Cardiac muscle cell (in vitro differentiated cells and primary cell): ENCODE results near the gene MAP3K8. TPM values are rescaled to one million over a fixed set of nuclear protein-coding genes. Genes with fewer than 3 reads are reported as not detected.
"Not testable (repeated sequence)": the region's sequence is repeated elsewhere in the genome, so short reads cannot be mapped to it uniquely, and the experiment has no call there.

Source experiments
- DNase-seq, 2 donors: peaks; one replicate each; pipeline versions ENCODE4 v3.0.0 to v3.0.0-alpha.2; 2010 to 2017; ENCODE audit warnings: low read depth in 1 of 2, low spot score in 1 of 2
- H3K27ac ChIP-seq: fragments of 200-600 bp; sonication (generic); 2 replicates; pipeline ENCODE4 v1.5.1; 2016
- H3K27me3 ChIP-seq: fragments of 200-600 bp; sonication (generic); 2 replicates; pipeline ENCODE4 v1.6.0; 2016; ENCODE audit warnings: control low read depth
- H3K36me3 ChIP-seq: fragments of 200-600 bp; sonication (generic); 2 replicates; pipeline ENCODE4 v1.5.1; 2016; ENCODE audit warnings: control low read depth
- H3K4me1 ChIP-seq: fragments of 200-600 bp; sonication (generic); 2 replicates; pipeline ENCODE4 v1.8.1; 2017; ENCODE audit warnings: low read depth, mild to moderate bottlenecking, mixed run types
- H3K4me3 ChIP-seq: fragments of 200-600 bp; sonication (generic); 2 replicates; pipeline ENCODE4 v1.5.1; 2016; ENCODE audit warnings: mild to moderate bottlenecking
- H3K9me3 ChIP-seq: fragments of 200-600 bp; sonication (generic); 2 replicates; pipeline ENCODE4 v1.5.1; 2017; ENCODE audit warnings: low read depth, mild to moderate bottlenecking, control low read depth
- polyA plus RNA-seq: library from polyadenylated mRNA; unstranded; fragments of >200 nt; fragmentation: Nextera tagmentation; extraction: Ambion mirVana; gene quantifications from 2 replicates; pipeline ENCODE4 v1.2.1, GENCODE V29; 2016
- total RNA-seq: library from RNA; depleted of rRNA; stranded (reverse); fragments of >200 nt; gene quantifications from 2 replicates; pipeline ENCODE4 v1.2.3, GENCODE V29; 2016
- TF ChIP-seq, protein P1 (sequence below): IDR thresholded peaks from 2 replicates; pipeline ENCODE4 v1.5.1; 2012; ENCODE audit warnings: low read depth, mild to moderate bottlenecking, low read length

The MAP3K8 gene
- total and polyA plus RNA-seq, 2 experiments from 2014 or later: 5.5 to 7.8 TPM

DNA sequence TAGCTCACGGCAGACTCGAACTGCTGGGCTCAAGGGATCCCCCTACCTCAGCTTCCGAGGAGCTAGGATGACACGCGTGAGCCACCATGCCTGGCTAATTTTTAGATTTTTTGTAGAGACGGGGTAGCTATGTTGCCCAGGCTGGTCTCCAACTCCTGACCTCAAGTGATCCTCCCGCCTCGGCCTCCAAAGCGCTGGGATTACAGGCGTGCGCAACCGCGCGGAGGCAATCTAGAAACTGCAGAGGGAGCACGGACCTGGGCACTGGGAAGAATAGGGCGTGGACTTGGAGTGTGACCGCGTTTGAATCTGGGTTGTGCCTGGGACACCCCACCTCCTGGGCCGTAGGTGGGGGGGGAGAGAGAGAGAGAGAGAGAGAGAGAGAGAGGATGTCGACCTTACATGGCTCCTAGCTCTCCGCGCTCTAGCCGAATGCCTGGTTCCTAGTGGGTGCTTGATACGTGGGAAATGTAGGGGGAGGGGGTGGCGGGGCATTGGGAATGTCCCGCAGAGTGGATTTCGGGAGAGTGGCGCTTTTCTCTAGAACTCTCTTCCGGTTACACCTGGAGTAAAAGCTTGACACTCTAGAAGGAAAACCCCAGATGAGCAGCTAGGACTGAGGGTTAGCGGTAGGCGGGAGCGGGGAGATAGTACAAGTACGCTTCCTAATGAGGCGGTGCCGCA is 1.2 kb upstream of the MAP3K8 start:
- Histone ChIP-seq H3K9me3 (no peaks in the 10 kb centered on the region), H3K36me3 (no peaks in the 10 kb centered on the region), H3K4me1 (peaks cover 26% of the 10 kb centered on the region), H3K4me3 (peak overlapping the region; percentile 59), H3K27me3 (no peaks in the 10 kb centered on the region), H3K27ac (peak overlapping the region; percentile 98)
- TF ChIP-seq, protein P1, sequence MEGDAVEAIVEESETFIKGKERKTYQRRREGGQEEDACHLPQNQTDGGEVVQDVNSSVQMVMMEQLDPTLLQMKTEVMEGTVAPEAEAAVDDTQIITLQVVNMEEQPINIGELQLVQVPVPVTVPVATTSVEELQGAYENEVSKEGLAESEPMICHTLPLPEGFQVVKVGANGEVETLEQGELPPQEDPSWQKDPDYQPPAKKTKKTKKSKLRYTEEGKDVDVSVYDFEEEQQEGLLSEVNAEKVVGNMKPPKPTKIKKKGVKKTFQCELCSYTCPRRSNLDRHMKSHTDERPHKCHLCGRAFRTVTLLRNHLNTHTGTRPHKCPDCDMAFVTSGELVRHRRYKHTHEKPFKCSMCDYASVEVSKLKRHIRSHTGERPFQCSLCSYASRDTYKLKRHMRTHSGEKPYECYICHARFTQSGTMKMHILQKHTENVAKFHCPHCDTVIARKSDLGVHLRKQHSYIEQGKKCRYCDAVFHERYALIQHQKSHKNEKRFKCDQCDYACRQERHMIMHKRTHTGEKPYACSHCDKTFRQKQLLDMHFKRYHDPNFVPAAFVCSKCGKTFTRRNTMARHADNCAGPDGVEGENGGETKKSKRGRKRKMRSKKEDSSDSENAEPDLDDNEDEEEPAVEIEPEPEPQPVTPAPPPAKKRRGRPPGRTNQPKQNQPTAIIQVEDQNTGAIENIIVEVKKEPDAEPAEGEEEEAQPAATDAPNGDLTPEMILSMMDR: no peak
- DNase-seq: peak in 1 of 2 donors; percentile 29

DNA sequence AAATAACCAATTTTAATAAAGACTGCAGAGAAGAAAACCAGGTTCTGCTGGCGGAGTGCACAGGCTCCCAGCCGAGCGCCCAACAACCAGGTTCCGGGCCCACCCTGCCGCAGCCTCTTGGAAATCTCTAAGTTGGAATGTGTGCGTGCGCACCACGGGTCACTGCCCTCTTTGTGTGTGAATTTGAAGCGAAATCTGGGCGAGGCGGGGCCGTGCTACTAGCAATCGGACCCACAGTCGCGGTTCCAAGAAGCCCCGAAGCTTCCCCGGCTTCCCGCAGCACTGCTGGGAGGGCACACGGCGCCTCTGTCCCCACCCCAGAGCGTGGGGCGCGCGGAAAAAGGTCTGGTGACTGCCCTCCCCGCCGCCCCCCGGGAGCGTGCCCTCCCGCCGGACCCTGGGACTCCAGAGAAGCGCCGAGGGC is 666 bp upstream of the MAP3K8 start:
- TF ChIP-seq, protein P1: no peak
- H3K9me3 ChIP-seq: no peaks in the 10 kb centered on the region
- H3K27me3 ChIP-seq: no peaks in the 10 kb centered on the region
- H3K4me3 ChIP-seq: peak overlapping the region; percentile 59
- peaks cover 32% of the 10 kb centered on the region for H3K4me1 ChIP-seq
- peak overlapping the region; percentile 98 for H3K27ac ChIP-seq
- H3K36me3 ChIP-seq: no peaks in the 10 kb centered on the region
- peak; percentile 88 to 89 for DNase-seq

DNA sequence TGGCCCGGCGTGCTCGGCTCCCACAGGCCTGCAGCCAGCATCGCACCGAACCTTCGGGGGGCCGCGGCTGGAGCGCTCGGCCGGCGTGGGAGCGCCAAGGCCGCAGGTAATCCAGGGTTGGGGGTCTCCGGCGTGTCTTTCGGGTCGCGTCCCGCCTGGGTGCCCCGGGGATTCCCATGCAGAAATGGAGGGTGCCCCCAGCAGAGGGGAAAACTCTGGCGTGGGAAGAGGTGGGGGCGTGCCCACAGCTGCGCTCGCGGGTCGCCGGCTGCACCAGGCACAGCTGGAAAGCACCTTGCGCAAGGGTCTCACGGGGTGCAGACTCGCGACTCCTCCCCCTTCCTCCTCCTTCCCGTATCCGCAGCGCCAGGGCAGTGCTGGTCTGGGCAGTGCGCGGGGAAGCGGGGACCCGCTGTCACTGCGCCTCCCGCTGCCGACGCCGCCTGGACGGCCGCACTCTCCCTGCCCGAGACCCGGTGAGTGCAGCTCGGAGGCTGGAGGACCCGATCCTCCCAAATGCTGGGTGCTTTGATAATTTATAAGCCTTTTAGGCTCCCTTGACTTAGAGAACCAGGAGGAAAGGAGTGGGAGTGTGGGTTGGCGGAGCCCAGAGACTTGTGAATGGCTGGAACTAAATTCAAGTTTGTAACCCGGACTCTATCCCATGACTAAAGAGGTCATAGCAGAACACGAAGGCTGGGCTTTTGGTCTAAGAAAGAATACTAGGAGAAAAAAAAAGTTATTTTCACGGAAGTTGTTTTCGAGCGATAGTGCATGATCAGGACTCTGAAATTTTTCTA is 489 bp downstream of the MAP3K8 start:
- peaks cover 33% of the 10 kb centered on the region for H3K4me1 ChIP-seq
- peak overlapping the region; percentile 98 for H3K27ac ChIP-seq

DNA sequence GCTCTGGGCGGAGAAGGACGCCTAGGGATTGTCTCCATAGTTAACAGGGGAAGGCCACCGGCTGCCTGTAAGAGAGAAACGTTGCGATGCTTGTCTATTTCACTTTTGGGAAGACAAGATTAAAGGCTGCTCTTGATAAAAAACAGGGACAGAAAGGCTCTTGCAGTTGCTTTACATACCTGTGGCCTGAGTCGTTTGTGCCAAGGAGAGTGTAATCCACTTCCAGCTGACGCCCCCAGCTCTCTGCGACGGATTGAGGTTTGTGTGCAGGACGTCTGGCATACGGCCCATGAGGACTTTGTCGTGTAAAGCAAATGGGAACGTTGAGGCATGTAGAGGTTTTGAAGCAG is 1.1 kb downstream of the MAP3K8 start:
- TF ChIP-seq, protein P1: no peak
- H3K27me3 ChIP-seq: no peaks in the 10 kb centered on the region
- H3K4me3 ChIP-seq: peak overlapping the region; percentile 59
- no peaks in the 10 kb centered on the region for H3K9me3 ChIP-seq
- peak in 1 of 2 donors; percentile 62 for DNase-seq
- peaks cover 4% of the 10 kb centered on the region for H3K36me3 ChIP-seq
- H3K4me1 ChIP-seq: peaks cover 33% of the 10 kb centered on the region
- peak overlapping the region; percentile 98 for H3K27ac ChIP-seq

More for the DNA sequence above, 489 bp downstream of the MAP3K8 start:
- peak; percentile 79 to 94 for DNase-seq
- H3K4me3 ChIP-seq: peak overlapping the region; percentile 59
- no peaks in the 10 kb centered on the region for H3K36me3 ChIP-seq
- TF ChIP-seq, protein P1: no peak
- H3K9me3 ChIP-seq: no peaks in the 10 kb centered on the region
- no peaks in the 10 kb centered on the region for H3K27me3 ChIP-seq

DNA sequence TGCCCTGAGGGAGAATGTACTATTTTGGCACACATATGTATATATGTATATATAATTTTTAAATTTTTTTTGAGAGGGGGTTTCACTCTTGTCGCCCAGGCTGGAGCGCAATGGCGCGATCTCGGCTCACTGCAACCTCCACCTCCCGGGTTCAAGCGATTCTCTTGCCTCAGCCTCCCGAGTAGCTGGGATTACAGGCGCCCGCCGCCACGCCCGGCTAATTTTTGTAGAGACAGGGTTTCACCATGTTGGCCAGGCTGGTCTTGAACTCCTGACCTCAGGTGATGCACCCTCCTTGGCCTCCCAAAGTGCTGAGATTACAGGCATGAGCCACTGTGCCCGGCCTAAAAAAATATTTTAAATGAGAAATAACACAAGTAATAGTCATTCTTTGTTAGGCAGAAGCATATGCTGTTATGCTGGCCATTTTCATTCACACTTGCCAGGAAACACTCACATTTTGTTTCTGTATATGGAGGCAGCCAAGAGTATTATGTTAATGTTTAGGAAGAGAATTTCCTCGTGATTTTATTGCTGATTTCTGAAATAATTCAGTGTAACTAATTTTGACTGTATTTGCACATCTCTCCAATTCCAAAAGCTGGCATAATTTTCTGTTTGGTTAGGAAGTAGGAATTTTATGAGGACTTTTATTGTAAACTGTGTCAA is 1.6 kb downstream of the MAP3K8 start:
- H3K27me3 ChIP-seq, H3K9me3 ChIP-seq, DNase-seq, H3K36me3 ChIP-seq: not testable (repeated sequence)
- H3K27ac ChIP-seq: peak overlapping the region; percentile 98
- peak overlapping the region; percentile 59 for H3K4me3 ChIP-seq
- peaks cover 33% of the 10 kb centered on the region for H3K4me1 ChIP-seq

DNA sequence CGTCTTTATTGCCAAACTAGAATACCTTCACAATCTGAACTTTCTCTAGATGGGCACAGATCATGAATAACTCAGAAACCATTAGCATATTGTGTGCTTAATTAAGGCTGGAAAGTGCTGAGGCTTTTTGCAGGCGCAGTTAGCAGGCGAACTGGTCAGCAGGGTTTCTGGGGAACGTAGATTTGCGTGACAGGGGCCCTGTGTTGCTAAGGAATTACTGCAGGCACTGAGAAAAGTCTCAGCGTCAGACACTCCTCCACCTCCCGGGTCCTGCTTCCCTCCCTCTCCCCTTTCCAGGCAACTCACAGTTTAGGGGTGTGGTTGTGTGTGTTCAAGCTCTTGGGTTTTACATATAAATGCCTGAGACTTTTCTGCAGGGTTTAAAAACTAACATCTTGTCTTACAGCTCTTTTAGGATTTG is 2.2 kb downstream of the MAP3K8 start:
- peak; percentile 78 to 85 for DNase-seq
- Histone ChIP-seq H3K36me3 (peaks cover 4% of the 10 kb centered on the region), H3K4me3 (peak overlapping the region; percentile 59), H3K9me3 (no peaks in the 10 kb centered on the region), H3K27me3 (no peaks in the 10 kb centered on the region), H3K27ac (peak overlapping the region; percentile 74), H3K4me1 (peaks cover 32% of the 10 kb centered on the region)
- TF ChIP-seq, protein P1: no peak
